DND-41 (cell line): ENCODE measurements around the gene UBASH3B.
A peak's percentile ranks its signal among the peaks of the same experiment; 100 is the strongest.

Experiments
- ATAC-seq: fragments of 200-7000 bp; cut with Tn5 transposase; 3 replicates; pipeline ENCODE4 v1.9.1; 2021; ENCODE audit warnings: low read depth; ENCODE audit not compliant: insufficient read depth
- DNase-seq: peaks from one replicate; pipeline ENCODE4 v3.0.0-alpha.2; 2020
- H2AFZ ChIP-seq: 2 replicates; pipeline ENCODE4 v1.6.0; 2012; ENCODE audit warnings: low read depth, low read length
- H3K27ac ChIP-seq: 2 replicates; pipeline ENCODE4 v1.5.1; 2012; ENCODE audit warnings: low read length, inconsistent platforms
- H3K27me3 ChIP-seq: fragments of 200-600 bp; sonication (generic); 2 replicates; pipeline ENCODE4 v1.6.0; 2012; ENCODE audit warnings: low read length, mild to moderate bottlenecking, inconsistent platforms; ENCODE audit not compliant: insufficient read depth, poor library complexity
- H3K36me3 ChIP-seq: 2 replicates; pipeline ENCODE4 v1.5.1; 2012; ENCODE audit warnings: low read length, inconsistent platforms; ENCODE audit not compliant: insufficient read depth
- H3K4me1 ChIP-seq: 2 replicates; pipeline ENCODE4 v1.5.1; 2012; ENCODE audit warnings: mild to moderate bottlenecking, low read length; ENCODE audit not compliant: insufficient read depth
- H3K4me2 ChIP-seq: 2 replicates; pipeline ENCODE4 v1.6.0; 2012; ENCODE audit warnings: mild to moderate bottlenecking, moderate library complexity, low read length, inconsistent platforms; ENCODE audit not compliant: insufficient read depth
- H3K4me3 ChIP-seq, 2 experiments: fragments of 200-600 bp in 1 of 2; shearing (Covaris generic) in 1 of 2; 2 replicates each; pipeline ENCODE4 v1.5.1; 2012 to 2016; ENCODE audit warnings: inconsistent platforms in 2 of 2, low read length in 2 of 2, mild to moderate bottlenecking in 2 of 2, low read depth in 1 of 2, moderate library complexity in 1 of 2
- H3K79me2 ChIP-seq: 2 replicates; pipeline ENCODE4 v1.6.0; 2012; ENCODE audit warnings: low read length, inconsistent platforms; ENCODE audit not compliant: insufficient read depth
- H3K9ac ChIP-seq: 2 replicates; pipeline ENCODE4 v1.6.0; 2012; ENCODE audit warnings: low read depth, mild to moderate bottlenecking, inconsistent platforms, low read length, moderate library complexity
- H3K9me3 ChIP-seq: 2 replicates; pipeline ENCODE4 v1.5.1; 2012; ENCODE audit warnings: low read length, moderate library complexity, mild to moderate bottlenecking, inconsistent platforms; ENCODE audit not compliant: insufficient read depth, severe bottlenecking
- H4K20me1 ChIP-seq: 2 replicates; pipeline ENCODE4 v1.6.0; 2012; ENCODE audit warnings: low read length; ENCODE audit not compliant: insufficient read depth
- EZH2 ChIP-seq: IDR thresholded peaks from 3 replicates; pipeline ENCODE4 v1.6.1; 2012; ENCODE audit warnings: borderline replicate concordance, low read depth, mild to moderate bottlenecking, moderate library complexity, low read length, inconsistent platforms; ENCODE audit not compliant: severe bottlenecking
- TF ChIP-seq, protein P1 (sequence below): IDR thresholded peaks from 2 replicates; pipeline ENCODE4 v1.5.1; 2012; ENCODE audit warnings: borderline replicate concordance, low read length, moderate library complexity, mild to moderate bottlenecking; ENCODE audit not compliant: poor library complexity, severe bottlenecking; ENCODE audit errors: extremely low read depth

The UBASH3B gene

DNA sequence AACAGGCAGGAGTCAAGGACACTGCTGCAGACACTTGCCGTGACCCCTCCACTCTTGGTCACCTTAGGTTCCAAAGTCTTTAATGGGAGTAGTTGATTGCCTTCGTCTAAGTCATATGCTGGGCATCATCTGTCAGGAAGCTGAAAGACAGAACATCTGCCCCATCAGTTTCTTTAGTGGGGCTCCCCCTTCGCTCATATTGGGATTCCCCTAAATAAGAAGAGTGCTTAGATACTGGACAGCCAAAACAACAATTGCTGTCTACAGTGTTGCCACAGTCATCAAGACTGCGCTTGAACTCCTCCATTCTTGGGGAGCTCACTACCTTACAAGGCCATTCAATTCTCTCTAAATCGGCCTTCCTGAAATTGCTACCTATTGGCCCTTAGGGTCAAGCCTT lies 58.5 kb downstream of the UBASH3B start:
- no peak for TF ChIP-seq EZH2
- TF ChIP-seq, protein P1, sequence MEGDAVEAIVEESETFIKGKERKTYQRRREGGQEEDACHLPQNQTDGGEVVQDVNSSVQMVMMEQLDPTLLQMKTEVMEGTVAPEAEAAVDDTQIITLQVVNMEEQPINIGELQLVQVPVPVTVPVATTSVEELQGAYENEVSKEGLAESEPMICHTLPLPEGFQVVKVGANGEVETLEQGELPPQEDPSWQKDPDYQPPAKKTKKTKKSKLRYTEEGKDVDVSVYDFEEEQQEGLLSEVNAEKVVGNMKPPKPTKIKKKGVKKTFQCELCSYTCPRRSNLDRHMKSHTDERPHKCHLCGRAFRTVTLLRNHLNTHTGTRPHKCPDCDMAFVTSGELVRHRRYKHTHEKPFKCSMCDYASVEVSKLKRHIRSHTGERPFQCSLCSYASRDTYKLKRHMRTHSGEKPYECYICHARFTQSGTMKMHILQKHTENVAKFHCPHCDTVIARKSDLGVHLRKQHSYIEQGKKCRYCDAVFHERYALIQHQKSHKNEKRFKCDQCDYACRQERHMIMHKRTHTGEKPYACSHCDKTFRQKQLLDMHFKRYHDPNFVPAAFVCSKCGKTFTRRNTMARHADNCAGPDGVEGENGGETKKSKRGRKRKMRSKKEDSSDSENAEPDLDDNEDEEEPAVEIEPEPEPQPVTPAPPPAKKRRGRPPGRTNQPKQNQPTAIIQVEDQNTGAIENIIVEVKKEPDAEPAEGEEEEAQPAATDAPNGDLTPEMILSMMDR: no peak
- DNase-seq (no peak), ATAC-seq (no peak)
- H3K36me3 ChIP-seq: peaks cover 28% of the 10 kb centered on the region
- no peaks in the 10 kb centered on the region for H3K9me3 ChIP-seq
- H3K4me1 ChIP-seq: peaks cover 79% of the 10 kb centered on the region
- H2AFZ ChIP-seq: no peak overlapping the region
- H3K9ac ChIP-seq: 0 out of 2 replicates have a peak overlapping the region, but pooled peaks have one; percentile 22
- H3K4me3 ChIP-seq: no peak overlapping the region
- H3K4me2 ChIP-seq: no peak overlapping the region
- no peaks in the 10 kb centered on the region for H4K20me1 ChIP-seq
- H3K27me3 ChIP-seq: no peaks in the 10 kb centered on the region
- H3K27ac ChIP-seq: peak overlapping the region; percentile 82
- H3K79me2 ChIP-seq: peaks cover 91% of the 10 kb centered on the region

DNA sequence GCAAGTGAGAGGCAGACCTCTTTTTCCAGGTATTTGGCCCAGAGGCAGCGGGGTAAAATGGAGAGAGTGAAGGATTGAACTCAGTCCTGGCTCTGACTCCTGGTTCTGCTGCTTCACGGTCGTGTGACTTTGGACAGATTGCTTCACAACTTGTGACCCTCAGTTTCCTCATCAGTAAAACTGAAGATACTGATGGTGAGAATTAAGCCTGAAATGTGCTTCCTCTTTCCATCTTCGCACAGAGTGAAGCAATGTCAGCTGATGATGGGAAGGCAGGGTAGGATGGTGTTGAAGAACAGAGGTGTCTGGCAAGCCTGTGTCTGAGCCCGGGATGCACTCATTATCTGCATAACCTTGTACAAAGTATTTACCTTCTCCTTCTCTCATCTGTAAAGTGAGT lies 59.0 kb downstream of the UBASH3B start:
- peaks cover 28% of the 10 kb centered on the region for H3K36me3 ChIP-seq
- no peak overlapping the region; the same call in 1 of the 2 replicates for H3K4me2 ChIP-seq

GRCh38 chr11:122715548-122716440 lies 60.3 kb downstream of the UBASH3B start:
- no peak for TF ChIP-seq EZH2
- TF ChIP-seq, protein P1: no peak
- DNase-seq (peak; percentile 48), ATAC-seq (0 out of 3 replicates have a peak, but pooled peaks have one; percentile 12)
- Histone ChIP-seq H3K36me3 (peaks cover 28% of the 10 kb centered on the region), H3K4me2 (peak overlapping the region; percentile 53), H3K9ac (peak overlapping the region; percentile 65), H3K4me1 (peaks cover 96% of the 10 kb centered on the region), H4K20me1 (no peaks in the 10 kb centered on the region), H2AFZ (no peak overlapping the region), H3K4me3 (no peak overlapping the region; a peak in 1 of 4 replicates), H3K27me3 (no peaks in the 10 kb centered on the region), H3K79me2 (peaks cover 92% of the 10 kb centered on the region), H3K9me3 (no peaks in the 10 kb centered on the region), H3K27ac (peak overlapping the region; percentile 99)

More for the DNA sequence above, 59.0 kb downstream of the UBASH3B start:
- Histone ChIP-seq H4K20me1 (no peaks in the 10 kb centered on the region), H2AFZ (no peak overlapping the region), H3K4me1 (peaks cover 84% of the 10 kb centered on the region), H3K4me3 (no peak overlapping the region), H3K9me3 (no peaks in the 10 kb centered on the region), H3K9ac (peak overlapping the region; percentile 22; the same call in 1 of the 2 replicates), H3K79me2 (peaks cover 91% of the 10 kb centered on the region), H3K27me3 (no peaks in the 10 kb centered on the region), H3K27ac (peak overlapping the region; percentile 82)
- no peak for DNase-seq
- ATAC-seq: no peak
- TF ChIP-seq, protein P1: no peak
- no peak for TF ChIP-seq EZH2
